GM12891 (cell line): ENCODE measurements around the gene PDE3A.
"Not testable (repeated sequence)": the region's sequence is repeated elsewhere in the genome, so short reads cannot be mapped to it uniquely, and the experiment has no call there.

Experiments used
- DNase-seq: peaks from one replicate; pipeline ENCODE4 v3.0.0; 2011; ENCODE audit warnings: low spot score; ENCODE audit not compliant: insufficient read length
- FAIRE-seq: peaks from 2 replicates; lab custom pipeline; 2011; peaks lifted over from hg19 to GRCh38; lab: Jason Lieb, UNC
- PAX5 ChIP-seq: IDR thresholded peaks from 2 replicates; pipeline ENCODE4 v1.6.1; 2011; ENCODE audit warnings: low read length, moderate library complexity, mild to moderate bottlenecking; ENCODE audit not compliant: insufficient read depth, severe bottlenecking
- POLR2A ChIP-seq: IDR thresholded peaks from 2 replicates; pipeline ENCODE4 v1.6.1; 2011; ENCODE audit warnings: low read depth, low read length, control low read depth
- POLR2AphosphoS5 ChIP-seq: IDR thresholded peaks from 2 replicates; pipeline ENCODE4 v1.6.1; 2011; ENCODE audit warnings: low read depth, low read length, control low read depth
- POU2F2 ChIP-seq: IDR thresholded peaks from 2 replicates; pipeline ENCODE4 v1.6.1; 2011; ENCODE audit warnings: low read depth, mild to moderate bottlenecking, control low read depth, low read length, moderate library complexity
- SPI1 ChIP-seq: IDR thresholded peaks from 2 replicates; pipeline ENCODE4 v1.6.1; 2011; ENCODE audit warnings: low read depth, low read length, control low read depth
- TAF1 ChIP-seq: IDR thresholded peaks from 2 replicates; pipeline ENCODE4 v1.6.1; 2011; ENCODE audit warnings: low read depth, low read length, control low read depth

The PDE3A gene

GRCh38 chr12:20549108-20549719, 180.9 kb downstream of the PDE3A start:
- DNase-seq (no peak), FAIRE-seq (no peak)
- TF ChIP-seq PAX5 = no peak
- TF ChIP-seq SPI1 = no peak
- no peak for TF ChIP-seq TAF1
- TF ChIP-seq POLR2A = no peak
- no peak for TF ChIP-seq POLR2AphosphoS5

- not testable (repeated sequence) for FAIRE-seq, DNase-seq
These were observed 183.6 kb downstream of the PDE3A start for GRCh38 chr12:20551742-20552442.

- peak; percentile 33 for FAIRE-seq
- DNase-seq = not testable (repeated sequence)
These were observed 184.2 kb downstream of the PDE3A start for GRCh38 chr12:20552586-20552985.

GRCh38 chr12:20555015-20555414, 186.7 kb downstream of the PDE3A start:
- TF ChIP-seq TAF1 (no peak), POU2F2 (no peak), SPI1 (no peak)
- FAIRE-seq (no peak), DNase-seq (no peak)

GRCh38 chr12:20555771-20556170, 187.4 kb downstream of the PDE3A start:
- DNase-seq (no peak), FAIRE-seq (no peak)
- TF ChIP-seq POU2F2 = no peak
- TF ChIP-seq POLR2AphosphoS5 = no peak

- no peak for TF ChIP-seq TAF1
- no peak for TF ChIP-seq POLR2AphosphoS5
- no peak for TF ChIP-seq PAX5
- TF ChIP-seq POLR2A = no peak
- TF ChIP-seq POU2F2 = no peak
- TF ChIP-seq SPI1 = no peak
- FAIRE-seq (no peak), DNase-seq (no peak)
These were observed 188.8 kb downstream of the PDE3A start for GRCh38 chr12:20557096-20557495.

- DNase-seq = no peak
- TF ChIP-seq TAF1 (no peak), POU2F2 (no peak), PAX5 (no peak), POLR2A (no peak), POLR2AphosphoS5 (no peak), SPI1 (no peak)
- FAIRE-seq = no peak
These were observed 192.6 kb downstream of the PDE3A start for GRCh38 chr12:20560935-20561334.

- TF ChIP-seq POU2F2 (no peak), PAX5 (no peak), POLR2A (no peak), POLR2AphosphoS5 (no peak), SPI1 (no peak), TAF1 (no peak)
- DNase-seq = no peak
- FAIRE-seq = no peak
These were observed 193.5 kb downstream of the PDE3A start for GRCh38 chr12:20561871-20562270.

GRCh38 chr12:20567413-20567812, 199.1 kb downstream of the PDE3A start:
- DNase-seq (no peak), FAIRE-seq (no peak)
- TF ChIP-seq SPI1 (no peak), TAF1 (no peak), POLR2A (no peak)

- no peak for TF ChIP-seq PAX5
- TF ChIP-seq POU2F2 = no peak
- TF ChIP-seq POLR2A = no peak
- no peak for TF ChIP-seq TAF1
- no peak for TF ChIP-seq POLR2AphosphoS5
- no peak for TF ChIP-seq SPI1
- FAIRE-seq (no peak), DNase-seq (no peak)
These were observed 204.1 kb downstream of the PDE3A start for GRCh38 chr12:20572451-20572850.

- TF ChIP-seq POU2F2 (no peak), TAF1 (no peak), SPI1 (no peak)
- FAIRE-seq = no peak
- no peak for DNase-seq
These were observed 208.2 kb downstream of the PDE3A start for GRCh38 chr12:20576528-20576927.
